ENCODE data around the gene NMT2.

- TF ChIP-seq CTCF (IDR thresholded peaks at IDR 0.05): peak in 1 of 3 experiments; percentile 3
- no peak for TF ChIP-seq POLR2A (IDR thresholded peaks at IDR 0.05)
Observed at GRCh38 chr10:15097011-15097812, 71.3 kb downstream of the NMT2 start, which contains the start of gene RPP38.

Measured in testis (tissue), 2 donors.